ENCODE results near the gene PLEKHG4.
A peak's percentile ranks its signal among the peaks of the same experiment; 100 is the strongest.

Gene PLEKHG4

DNA sequence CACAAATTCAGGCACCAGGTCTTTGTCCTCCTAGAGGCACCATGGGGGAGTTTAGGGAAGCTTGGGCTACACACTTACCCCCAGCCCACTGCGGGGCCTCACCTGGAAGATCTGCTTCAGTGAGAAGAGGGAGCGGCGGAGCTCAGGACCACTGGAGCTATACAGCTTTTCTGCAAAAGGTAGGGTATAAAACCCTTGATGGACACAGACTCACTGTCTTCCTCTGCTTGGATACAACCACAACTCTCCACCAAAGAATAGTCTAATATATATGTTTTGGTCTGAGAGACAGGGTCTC, 41.1 kb upstream of the PLEKHG4 start:
- Histone ChIP-seq H3K4me3 (ENCODE audit: low read depth, low read length) (no peak overlapping the region), H3K27me3 (ENCODE audit: insufficient read depth, low read length) (no peaks in the 10 kb centered on the region), H3K36me3 (ENCODE audit: insufficient read depth, low read length) (peaks cover 31% of the 10 kb centered on the region; the same call in 1 of the 2 replicates), H2AFZ (ENCODE audit: low read length, unreplicated experiment) (no peak overlapping the region), H3K79me2 (ENCODE audit: control insufficient read depth, insufficient read depth, low read length, unreplicated experiment) (peaks cover 30% of the 10 kb centered on the region), H3K4me1 (ENCODE audit: control insufficient read depth, insufficient read depth, low read length, unreplicated experiment) (peaks cover 36% of the 10 kb centered on the region), H3K27ac (ENCODE audit: low read depth, low read length) (no peak overlapping the region)

DNA sequence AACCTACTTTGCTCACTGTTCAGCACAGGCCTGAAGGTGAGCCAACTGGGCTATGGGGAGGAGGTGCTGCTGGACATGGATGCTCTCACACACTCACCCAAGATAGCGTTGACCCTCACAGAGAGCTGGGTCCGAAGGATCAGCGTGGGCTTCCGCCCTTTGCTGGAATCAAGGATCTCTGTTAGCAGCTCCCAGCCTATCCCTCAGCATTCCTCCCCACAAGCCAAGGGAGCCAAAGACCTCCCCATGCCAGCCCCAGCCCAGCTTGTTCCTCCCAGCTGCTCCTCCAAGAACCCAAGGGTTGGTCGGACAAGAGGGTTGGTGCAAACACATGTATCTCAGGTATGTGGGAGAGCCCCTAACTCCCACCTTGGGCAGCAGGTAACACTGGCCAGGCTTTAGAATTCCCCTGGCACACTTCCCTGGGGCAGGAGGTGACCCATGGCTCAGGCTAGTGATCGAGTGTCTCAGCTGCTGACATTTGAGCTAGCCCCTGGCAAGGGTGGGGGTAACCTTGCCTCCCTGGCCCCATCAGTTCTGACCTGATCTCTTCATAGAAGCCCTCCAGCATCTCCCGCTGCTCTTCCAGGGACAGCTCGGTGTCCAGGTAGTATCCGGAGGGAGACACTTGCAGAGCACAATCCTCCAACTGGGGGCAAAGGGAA, 40.4 kb upstream of the PLEKHG4 start:
- Histone ChIP-seq H3K79me2 (ENCODE audit: control insufficient read depth, insufficient read depth, low read length, unreplicated experiment) (peaks cover 37% of the 10 kb centered on the region), H2AFZ (ENCODE audit: low read length, unreplicated experiment) (no peak overlapping the region), H3K4me3 (ENCODE audit: low read depth, low read length) (no peak overlapping the region), H3K4me1 (ENCODE audit: control insufficient read depth, insufficient read depth, low read length, unreplicated experiment) (peaks cover 43% of the 10 kb centered on the region), H3K36me3 (ENCODE audit: insufficient read depth, low read length) (peaks cover 31% of the 10 kb centered on the region; the same call in 1 of the 2 replicates), H3K27ac (ENCODE audit: low read depth, low read length) (0 out of 2 replicates have a peak overlapping the region, but pooled peaks have one; percentile 98), H3K27me3 (ENCODE audit: insufficient read depth, low read length) (no peaks in the 10 kb centered on the region)

DNA sequence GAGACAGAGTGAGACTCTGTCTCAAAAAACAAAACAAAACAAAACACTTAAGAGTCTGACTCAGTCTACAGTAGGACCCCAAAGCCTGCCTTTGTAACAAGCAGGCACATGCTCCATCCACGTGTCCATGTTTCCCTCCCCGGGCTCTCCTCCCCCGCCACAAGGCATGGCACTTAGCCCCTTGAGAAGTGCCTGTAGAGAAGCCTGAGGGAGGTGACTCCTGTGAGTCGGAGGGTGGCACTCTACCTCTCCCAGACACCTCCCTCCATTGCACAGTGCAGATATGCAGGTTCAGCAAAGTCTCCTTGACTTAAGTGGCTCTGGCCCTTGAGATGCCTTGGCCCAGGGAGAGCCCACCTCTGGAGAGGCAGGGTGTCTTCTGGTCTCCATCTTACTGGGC, 38.8 kb upstream of the PLEKHG4 start:
- H3K36me3 ChIP-seq (ENCODE audit: insufficient read depth, low read length), result peaks cover 24% of the 10 kb centered on the region; the same call in 1 of the 2 replicates
- no peaks in the 10 kb centered on the region for H3K27me3 ChIP-seq (ENCODE audit: insufficient read depth, low read length)
- no peak overlapping the region for H2AFZ ChIP-seq (ENCODE audit: low read length, unreplicated experiment)
- H3K27ac ChIP-seq (ENCODE audit: low read depth, low read length), result peak overlapping the region; percentile 98
- peaks cover 54% of the 10 kb centered on the region for H3K4me1 ChIP-seq (ENCODE audit: control insufficient read depth, insufficient read depth, low read length, unreplicated experiment)
- H3K79me2 ChIP-seq (ENCODE audit: control insufficient read depth, insufficient read depth, low read length, unreplicated experiment), result peaks cover 47% of the 10 kb centered on the region
- H3K4me3 ChIP-seq (ENCODE audit: low read depth, low read length), result no peak overlapping the region

DNA sequence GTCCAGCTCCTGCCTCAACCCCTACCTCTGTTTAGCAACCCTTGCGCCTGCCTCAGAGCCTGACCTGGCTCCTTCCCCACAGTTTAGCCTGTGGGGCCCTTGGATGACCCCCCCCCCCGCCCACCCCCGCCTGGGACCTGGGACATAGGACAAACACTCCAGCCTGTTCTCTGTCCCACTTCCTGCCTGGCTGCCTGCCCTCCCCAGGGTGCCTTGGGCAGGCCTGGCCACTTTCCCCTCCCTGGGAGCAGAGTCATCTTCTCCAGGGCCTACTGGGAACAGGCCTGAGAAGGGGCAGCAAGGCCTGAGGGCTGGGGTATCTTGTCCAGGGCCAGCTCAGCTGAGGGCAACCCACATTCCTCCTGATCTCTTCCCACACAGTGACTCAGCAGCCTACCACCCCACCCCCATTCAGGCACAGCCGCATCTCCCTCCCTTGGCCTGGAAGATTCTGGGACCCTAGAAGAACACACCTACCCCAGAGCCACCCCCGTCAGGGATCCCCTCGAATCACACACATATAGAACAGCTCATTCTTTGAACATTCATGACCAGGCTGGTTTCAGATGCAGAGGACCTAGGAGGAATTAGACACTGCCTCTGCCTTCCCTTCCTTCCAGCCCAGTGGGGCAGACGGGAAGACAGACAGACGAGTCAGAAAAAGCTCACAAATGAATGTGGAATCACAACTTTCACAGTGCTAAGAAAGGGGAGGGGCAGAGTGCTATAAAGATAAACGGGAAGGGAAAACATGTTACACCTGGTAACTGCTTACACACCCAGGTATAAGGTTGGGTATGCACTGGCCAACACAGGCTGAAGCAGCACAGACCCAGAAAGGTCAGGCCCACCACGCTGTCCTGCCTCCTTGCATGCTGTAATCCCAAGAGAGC, 38.1 kb upstream of the PLEKHG4 start:
- Histone ChIP-seq H3K4me3 (ENCODE audit: low read depth, low read length) (peak overlapping the region; percentile 39; the same call in 1 of the 2 replicates), H3K79me2 (ENCODE audit: control insufficient read depth, insufficient read depth, low read length, unreplicated experiment) (peaks cover 47% of the 10 kb centered on the region), H3K4me1 (ENCODE audit: control insufficient read depth, insufficient read depth, low read length, unreplicated experiment) (peaks cover 54% of the 10 kb centered on the region), H3K27ac (ENCODE audit: low read depth, low read length) (peak overlapping the region; percentile 98), H2AFZ (ENCODE audit: low read length, unreplicated experiment) (peak overlapping the region; percentile 74), H3K27me3 (ENCODE audit: insufficient read depth, low read length) (no peaks in the 10 kb centered on the region), H3K36me3 (ENCODE audit: insufficient read depth, low read length) (peaks cover 18% of the 10 kb centered on the region; the same call in 1 of the 2 replicates)

DNA sequence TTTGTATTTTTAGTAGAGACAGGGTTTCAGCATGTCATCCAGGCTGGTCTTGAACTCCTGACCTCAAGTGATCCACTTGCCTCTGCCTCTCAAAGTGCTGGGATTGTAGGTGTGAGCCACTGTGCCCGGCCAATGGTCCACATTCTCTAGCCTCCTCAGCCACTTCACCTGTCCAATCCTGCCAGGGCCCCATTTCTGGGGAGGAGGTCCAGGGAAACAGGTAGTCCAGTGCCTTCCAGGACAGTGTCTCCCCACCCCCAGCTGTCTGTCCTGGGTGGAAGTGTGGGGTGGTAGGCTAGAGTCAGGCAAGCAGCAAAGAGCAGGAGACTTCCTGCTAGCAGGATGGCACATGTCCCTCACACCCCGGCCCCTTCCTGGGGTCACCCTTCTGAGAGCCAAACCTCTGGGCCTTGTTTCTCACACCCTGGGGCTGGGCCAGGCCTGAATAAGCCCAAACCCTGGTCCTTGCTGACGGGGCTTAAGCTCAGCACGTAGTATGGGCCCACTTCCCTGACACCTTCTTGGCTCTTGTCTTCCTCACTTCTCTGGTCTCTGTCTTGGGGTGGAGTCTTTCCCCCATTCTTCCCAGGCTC, 37.1 kb upstream of the PLEKHG4 start:
- Histone ChIP-seq H3K79me2 (ENCODE audit: control insufficient read depth, insufficient read depth, low read length, unreplicated experiment) (peaks cover 54% of the 10 kb centered on the region), H3K27ac (ENCODE audit: low read depth, low read length) (peak overlapping the region; percentile 98)

DNA sequence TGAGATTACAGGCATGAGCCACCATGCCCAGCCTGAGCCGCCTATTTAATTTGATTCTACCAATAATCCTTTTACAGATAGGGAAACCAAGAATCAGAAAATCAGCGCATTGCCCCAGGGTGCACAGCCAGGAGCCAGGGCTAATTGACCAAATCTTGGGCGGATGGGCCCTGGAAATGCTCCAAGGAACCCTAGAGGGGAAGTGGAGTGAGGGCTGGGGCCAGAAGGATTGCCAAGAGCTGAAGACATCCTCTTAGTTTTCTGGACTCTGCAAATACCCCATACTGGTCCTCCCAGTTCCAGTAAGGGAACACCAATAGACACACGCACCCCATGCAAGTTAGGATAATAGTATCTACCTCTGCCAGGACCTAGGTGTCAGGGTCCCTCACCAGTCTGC, 35.9 kb upstream of the PLEKHG4 start:
- peaks cover 60% of the 10 kb centered on the region for H3K4me1 ChIP-seq (ENCODE audit: control insufficient read depth, insufficient read depth, low read length, unreplicated experiment)
- H2AFZ ChIP-seq (ENCODE audit: low read length, unreplicated experiment), result no peak overlapping the region
- H3K4me3 ChIP-seq (ENCODE audit: low read depth, low read length), result peak overlapping the region; percentile 49
- H3K27ac ChIP-seq (ENCODE audit: low read depth, low read length), result peak overlapping the region; percentile 81
- peaks cover 52% of the 10 kb centered on the region for H3K79me2 ChIP-seq (ENCODE audit: control insufficient read depth, insufficient read depth, low read length, unreplicated experiment)
- H3K27me3 ChIP-seq (ENCODE audit: insufficient read depth, low read length), result no peaks in the 10 kb centered on the region
- peaks cover 2% of the 10 kb centered on the region; the same call in 1 of the 2 replicates for H3K36me3 ChIP-seq (ENCODE audit: insufficient read depth, low read length)

More for the DNA sequence above, 37.1 kb upstream of the PLEKHG4 start:
- Histone ChIP-seq H3K4me3 (ENCODE audit: low read depth, low read length) (no peak overlapping the region), H3K27me3 (ENCODE audit: insufficient read depth, low read length) (no peaks in the 10 kb centered on the region), H3K36me3 (ENCODE audit: insufficient read depth, low read length) (peaks cover 10% of the 10 kb centered on the region; the same call in 1 of the 2 replicates), H2AFZ (ENCODE audit: low read length, unreplicated experiment) (no peak overlapping the region), H3K4me1 (ENCODE audit: control insufficient read depth, insufficient read depth, low read length, unreplicated experiment) (peaks cover 54% of the 10 kb centered on the region)

DNA sequence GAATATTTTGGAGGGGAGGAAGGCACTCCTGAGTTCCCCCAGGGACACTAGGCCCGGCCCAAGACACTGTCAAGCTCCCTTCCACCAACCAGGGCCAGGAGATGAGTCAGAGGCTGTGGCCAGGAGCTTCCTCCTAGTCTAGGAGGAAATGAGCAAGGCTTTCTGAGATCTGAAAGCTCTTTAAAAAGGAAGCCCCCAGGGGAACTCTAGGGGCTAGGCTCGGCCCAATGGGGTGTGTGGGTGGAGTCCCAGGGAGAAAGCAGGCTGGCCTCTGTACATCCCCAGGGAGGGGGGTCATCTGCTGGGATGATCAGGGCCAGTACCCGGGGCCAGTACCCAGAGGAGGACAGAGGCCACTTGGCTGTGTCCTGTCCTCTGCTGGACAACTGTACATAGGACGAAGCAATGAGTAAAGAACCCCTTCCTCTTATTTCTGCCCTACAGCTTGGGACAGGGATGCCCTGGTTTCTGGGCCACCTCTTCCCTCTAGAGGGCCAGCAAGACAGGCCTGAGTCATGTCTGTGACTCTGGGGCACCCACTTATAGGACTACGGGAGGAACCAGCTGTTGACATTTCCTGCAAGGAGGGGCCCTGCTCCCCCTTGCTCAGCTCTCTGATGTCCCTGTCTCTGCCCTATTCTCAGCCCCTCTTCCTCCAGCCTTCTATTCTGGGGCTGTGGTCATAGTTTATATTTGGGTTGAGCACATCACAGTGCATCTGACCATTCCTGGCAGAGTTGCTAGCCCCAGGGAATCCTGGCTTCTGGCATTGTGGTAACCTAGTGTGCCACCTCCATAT, 34.7 kb upstream of the PLEKHG4 start:
- peak overlapping the region; percentile 81 for H3K27ac ChIP-seq (ENCODE audit: low read depth, low read length)
- peaks cover 41% of the 10 kb centered on the region for H3K79me2 ChIP-seq (ENCODE audit: control insufficient read depth, insufficient read depth, low read length, unreplicated experiment)

DNA sequence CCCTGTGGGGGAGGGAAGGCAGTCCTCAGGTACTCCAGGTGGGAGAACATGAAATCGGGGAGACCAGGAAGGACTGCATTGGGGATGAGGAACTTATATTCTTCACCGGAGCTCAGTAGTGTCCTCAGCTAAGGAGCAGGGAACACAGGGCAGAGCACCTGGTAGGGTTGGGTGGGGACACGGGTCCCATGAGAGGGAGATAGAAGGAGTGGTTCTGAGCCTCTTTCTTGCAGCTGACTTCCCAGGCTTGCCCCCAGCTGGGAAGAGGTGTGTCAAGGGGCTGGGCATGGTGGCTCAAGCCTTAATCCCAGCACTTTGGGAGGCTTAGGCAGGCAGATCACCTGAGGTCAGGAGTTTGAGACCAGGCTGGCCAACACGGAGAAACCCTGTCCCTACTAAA, 34.1 kb upstream of the PLEKHG4 start:
- Histone ChIP-seq H3K4me1 (ENCODE audit: control insufficient read depth, insufficient read depth, low read length, unreplicated experiment) (peaks cover 62% of the 10 kb centered on the region), H3K27me3 (ENCODE audit: insufficient read depth, low read length) (no peaks in the 10 kb centered on the region), H2AFZ (ENCODE audit: low read length, unreplicated experiment) (no peak overlapping the region), H3K27ac (ENCODE audit: low read depth, low read length) (peak overlapping the region; percentile 81), H3K4me3 (ENCODE audit: low read depth, low read length) (peak overlapping the region; percentile 90), H3K36me3 (ENCODE audit: insufficient read depth, low read length) (no peaks in the 10 kb centered on the region), H3K79me2 (ENCODE audit: control insufficient read depth, insufficient read depth, low read length, unreplicated experiment) (peaks cover 36% of the 10 kb centered on the region)

More for the DNA sequence above, 34.7 kb upstream of the PLEKHG4 start:
- peak overlapping the region; percentile 90 for H3K4me3 ChIP-seq (ENCODE audit: low read depth, low read length)
- H3K4me1 ChIP-seq (ENCODE audit: control insufficient read depth, insufficient read depth, low read length, unreplicated experiment), result peaks cover 62% of the 10 kb centered on the region
- no peaks in the 10 kb centered on the region for H3K27me3 ChIP-seq (ENCODE audit: insufficient read depth, low read length)
- H2AFZ ChIP-seq (ENCODE audit: low read length, unreplicated experiment), result no peak overlapping the region
- H3K36me3 ChIP-seq (ENCODE audit: insufficient read depth, low read length), result no peaks in the 10 kb centered on the region

DNA sequence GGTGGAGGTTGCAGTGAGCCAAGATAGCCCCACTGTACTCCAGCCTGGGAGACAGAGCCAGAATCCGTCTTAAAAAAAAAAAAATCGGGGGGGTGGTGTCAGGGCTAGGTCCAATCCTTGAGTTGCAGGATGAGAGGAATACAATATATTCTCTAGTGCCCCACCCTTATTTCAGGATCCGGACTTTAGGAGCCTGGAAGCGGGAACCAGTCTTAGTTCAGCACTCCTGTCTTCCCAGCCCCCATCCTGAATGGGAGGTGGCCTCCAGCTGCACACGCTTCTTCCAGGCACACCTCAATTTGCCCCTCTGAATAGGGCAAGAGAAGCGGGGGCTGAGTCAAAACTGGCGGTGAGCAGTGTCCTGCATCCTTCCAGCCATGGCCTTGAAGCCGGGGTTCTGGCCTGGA, 33.7 kb upstream of the PLEKHG4 start:
- H3K27me3 ChIP-seq (ENCODE audit: insufficient read depth, low read length), result no peaks in the 10 kb centered on the region
- H3K4me1 ChIP-seq (ENCODE audit: control insufficient read depth, insufficient read depth, low read length, unreplicated experiment), result peaks cover 61% of the 10 kb centered on the region
- H3K27ac ChIP-seq (ENCODE audit: low read depth, low read length), result peak overlapping the region; percentile 81
- peak overlapping the region; percentile 90 for H3K4me3 ChIP-seq (ENCODE audit: low read depth, low read length)
- peaks cover 36% of the 10 kb centered on the region for H3K79me2 ChIP-seq (ENCODE audit: control insufficient read depth, insufficient read depth, low read length, unreplicated experiment)
- H2AFZ ChIP-seq (ENCODE audit: low read length, unreplicated experiment), result no peak overlapping the region
- H3K36me3 ChIP-seq (ENCODE audit: insufficient read depth, low read length), result no peaks in the 10 kb centered on the region

All from ACC112 (cell line).